DMS53 treated with DMSO at 0.1 percent for 48 hours (cell line): ENCODE results near the gene CA10.

Experiments
- DNase-seq: peaks from one replicate; lab custom pipeline; 2025; ENCODE audit not compliant: unreplicated experiment; lab: John Stamatoyannopoulos, UW

The CA10 gene

DNA sequence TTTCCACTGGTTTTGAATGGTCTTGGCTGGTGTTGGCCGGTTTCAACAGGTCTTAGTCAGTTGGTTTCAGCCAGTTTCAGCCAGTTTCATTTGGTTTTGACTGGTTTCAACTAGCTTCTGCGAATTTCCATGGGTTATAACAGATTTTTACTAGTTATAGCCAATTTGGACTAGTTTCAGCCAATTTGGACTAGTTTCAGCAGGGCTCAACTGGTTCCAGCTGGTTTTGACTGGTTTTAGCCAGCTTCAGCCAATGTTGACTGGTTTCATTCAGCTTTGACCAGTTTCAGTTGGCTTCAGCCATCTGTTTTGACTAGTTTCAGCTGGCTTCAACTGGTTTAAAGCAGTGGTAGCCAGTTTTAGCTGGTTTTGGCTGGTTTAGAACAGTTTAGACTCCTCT lies 465.6 kb downstream of the CA10 start:
- DNase-seq: no peak

DNA sequence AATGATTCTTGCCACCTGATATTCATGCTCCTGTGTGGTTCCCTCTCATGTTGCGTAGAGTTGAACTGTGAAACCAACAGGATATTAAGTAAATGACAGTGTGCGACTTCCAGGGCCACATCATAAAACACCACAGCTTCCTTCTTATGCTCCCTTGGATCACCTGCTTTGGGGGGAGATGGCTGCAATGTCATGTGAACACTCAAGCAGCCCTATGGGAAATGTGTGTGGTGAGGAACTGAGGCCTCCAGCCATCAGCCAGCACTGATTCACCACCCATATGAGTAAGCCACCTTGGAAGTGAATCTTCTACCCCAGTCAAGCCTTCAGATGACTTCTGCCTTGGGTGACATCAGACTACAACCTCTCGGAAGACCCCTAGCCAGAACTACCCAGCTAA lies 470.6 kb downstream of the CA10 start:
- no peak for DNase-seq

DNA sequence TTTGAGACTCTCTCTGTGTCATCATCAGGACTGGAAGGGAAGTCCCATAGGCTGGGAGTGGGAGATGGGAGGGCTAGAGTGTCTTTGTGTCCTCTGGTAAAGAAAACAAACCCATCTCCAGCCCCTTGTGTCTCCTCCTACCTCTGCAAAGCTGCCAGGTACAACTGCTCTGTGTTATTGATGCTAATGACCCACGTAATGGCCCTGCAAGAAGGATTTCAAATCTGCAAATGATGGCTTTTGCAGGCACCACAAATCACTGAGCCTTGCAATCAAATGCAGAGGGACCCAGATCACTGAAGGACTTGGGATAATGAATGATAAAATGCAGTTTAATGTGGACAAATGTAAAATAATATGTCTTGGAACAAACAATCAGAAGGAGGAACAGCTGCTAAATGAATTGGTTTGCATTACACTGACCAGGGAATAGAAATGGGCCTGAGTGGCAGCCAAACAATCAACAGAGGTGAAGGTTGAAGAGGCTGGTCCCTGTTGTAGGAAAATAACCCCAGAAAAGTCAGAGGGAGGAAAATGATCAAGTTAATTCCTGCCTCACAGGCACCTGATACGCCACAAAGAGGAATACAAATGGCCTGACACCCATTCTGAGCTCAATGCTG lies 473.1 kb downstream of the CA10 start:
- no peak for DNase-seq

DNA sequence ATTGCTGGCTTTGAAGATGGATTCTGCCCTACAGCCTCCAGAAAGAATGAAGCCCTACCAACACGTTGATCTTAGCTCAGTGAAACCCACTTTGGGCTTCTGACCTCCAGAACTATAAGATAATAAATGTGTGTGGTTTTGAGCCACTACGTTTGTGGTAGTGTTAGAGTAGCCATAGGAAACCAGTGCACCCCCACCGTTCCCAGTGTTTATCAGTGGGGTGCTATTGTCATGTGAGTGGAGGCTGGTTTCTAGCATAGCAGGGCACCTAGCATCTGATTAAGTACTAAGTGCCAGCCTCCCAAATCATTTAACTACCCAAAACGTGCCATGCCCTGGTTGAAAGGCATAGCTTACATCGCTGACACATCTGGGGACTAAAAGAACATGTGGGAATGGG lies 474.3 kb downstream of the CA10 start:
- no peak for DNase-seq

DNA sequence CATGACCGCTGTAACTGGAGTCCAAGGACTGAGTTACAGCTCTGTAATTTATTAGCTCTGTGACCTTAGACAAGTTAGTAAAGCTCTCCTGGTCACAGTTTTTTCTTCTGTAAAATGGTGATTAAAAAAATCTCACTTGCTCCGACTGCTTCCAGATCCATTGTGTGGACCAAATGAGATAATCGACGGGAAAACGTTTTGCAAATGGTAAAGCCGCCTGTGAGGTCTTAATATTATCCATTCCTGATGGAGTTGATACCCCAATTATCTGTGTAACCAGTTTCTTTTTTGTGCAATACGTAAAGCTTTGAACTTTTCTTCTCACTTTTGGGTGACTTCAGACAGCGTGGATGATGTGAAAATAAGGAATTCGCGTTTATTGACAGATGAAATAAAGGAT lies 475.2 kb downstream of the CA10 start:
- no peak for DNase-seq

DNA sequence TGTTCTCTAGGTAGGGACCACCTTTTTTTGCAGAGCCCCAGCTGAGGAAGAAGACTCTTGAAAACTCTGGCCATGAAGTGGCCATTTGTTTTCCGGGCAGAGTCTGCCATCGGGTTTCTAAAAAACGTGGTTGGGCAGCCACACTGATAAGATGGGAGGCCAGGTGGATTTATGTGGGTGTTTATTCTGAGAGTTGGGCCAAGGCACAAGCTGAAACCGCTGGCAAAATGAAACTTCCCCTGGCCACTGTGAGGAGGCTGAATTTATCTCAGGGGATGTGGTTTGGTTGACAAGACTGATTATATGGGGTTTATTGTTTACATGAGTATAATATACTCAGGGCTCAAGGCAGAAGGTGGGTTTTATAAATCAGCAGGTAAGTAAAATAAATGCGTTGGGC lies 476.4 kb downstream of the CA10 start:
- DNase-seq: no peak

DNA sequence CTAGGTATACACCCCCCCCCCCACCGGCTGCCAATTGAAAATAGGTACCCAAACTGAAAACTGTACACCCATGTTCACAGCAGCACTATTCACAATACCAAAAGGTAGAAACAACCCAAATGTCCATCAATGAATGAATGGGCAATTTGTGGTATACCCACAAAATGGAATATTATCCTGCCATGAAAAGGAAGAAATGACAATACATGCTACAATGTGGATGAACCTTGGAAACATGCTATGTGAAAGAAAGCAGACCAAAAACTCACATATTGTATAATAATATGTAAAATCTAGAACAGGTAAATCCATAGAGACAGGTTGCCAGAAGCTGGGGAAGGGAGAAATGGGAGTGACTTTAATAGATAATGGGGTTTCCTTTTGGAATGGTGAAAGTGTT lies 480.6 kb downstream of the CA10 start:
- DNase-seq: no peak

DNA sequence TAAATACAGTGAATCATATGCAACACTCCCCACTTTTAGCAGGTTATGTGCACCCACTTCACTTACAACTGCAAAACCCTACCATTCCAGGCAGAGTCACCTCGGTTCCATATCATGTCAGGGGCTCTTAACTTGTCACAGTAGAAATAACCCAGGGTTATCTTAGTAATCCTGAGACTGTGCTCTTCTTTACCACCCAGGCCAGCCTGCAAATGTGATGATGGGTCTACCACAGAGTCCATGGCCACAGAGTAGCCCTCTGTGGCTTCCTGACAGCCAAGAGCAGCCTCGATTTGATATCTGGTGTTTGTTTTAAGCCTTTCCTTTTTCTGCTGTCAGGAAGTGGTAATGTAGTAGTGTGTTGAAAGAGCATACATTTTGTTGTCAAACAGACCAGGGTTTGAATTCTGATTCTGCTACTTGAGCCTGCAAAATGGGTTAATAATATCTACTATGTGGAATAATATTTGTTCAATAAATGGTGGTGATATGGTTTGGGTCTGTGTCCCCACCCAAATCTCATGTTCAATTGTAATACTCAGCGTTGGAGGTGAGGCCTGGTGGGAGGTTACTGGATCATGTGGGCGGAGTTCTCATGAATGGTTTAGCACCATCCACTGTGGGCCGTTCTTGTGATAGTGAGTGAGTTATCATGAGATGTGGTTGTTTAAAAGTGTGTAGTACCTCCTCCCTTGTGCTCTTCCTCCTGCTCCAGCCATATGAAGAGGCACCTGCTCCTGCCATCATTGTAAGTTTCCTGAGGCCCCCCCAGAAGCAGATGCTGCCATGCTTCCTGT lies 481.6 kb downstream of the CA10 start:
- no peak for DNase-seq

DNA sequence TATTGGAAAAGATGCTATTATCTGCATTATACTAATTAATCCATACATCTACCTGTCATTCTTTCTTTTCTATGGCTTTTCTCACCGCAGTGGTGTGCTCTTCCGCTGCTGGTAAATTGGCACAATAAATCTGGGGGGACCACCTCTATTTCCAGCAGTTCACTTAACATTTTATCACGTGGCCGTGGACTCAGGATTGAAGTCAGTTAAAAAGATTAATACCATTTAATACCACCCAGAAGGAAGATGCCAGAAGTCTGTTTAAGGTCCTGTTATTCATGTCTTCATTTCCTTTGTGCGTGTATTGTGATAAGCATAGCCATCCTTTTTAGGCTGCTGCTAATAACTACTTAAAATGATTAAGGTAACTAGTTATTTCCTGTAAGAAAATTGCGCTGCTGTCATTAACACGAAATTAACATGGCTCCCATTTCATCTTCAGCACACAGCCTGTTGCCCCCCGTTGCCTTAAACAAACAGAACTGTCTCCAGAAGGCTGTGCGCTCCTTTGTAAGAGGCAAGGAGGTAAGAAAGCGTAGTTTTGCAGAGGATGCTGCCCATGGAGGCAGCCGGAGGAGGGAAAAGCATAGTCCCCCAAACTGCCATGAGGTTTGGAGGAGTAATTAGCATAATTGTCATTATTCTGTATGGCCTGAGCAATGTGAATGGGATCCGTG lies 483.8 kb downstream of the CA10 start:
- no peak for DNase-seq

DNA sequence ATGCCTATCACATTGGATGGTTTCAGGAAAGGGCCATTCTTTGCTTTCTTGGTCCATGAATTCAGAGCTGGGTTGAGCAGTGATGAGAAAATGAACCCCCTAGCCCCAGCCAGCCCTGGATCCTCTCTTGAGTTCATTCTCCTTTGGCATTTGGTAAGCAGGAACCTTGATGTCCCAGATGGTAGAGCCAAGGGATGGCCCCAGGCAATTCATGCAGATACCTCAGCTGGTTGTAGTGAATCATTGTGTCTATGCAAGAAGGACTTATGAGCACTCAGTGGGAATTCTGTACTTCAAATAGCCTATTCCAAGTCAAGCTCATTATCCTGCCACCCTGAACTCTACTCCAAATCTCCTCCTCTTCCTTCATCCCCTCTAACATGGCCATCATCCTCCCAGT lies 485.4 kb downstream of the CA10 start:
- no peak for DNase-seq

DNA sequence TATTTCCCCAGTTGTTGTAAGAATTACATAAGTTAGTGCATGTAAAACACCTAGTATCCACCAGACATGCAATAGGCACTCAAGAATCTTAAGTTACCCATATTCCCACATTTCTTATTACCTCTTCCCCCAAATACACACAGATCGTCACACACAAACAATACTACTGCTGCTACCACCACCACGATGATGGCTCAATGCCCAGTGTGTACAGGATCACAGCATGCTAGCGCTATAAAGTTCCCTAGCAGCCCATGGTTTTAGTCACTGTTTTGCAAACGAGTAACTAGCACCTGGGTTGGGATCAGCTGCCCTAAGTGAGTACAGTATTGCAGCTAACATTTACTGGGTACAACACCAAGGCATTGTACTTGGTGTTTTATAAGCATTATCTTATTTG lies 486.4 kb downstream of the CA10 start:
- no peak for DNase-seq

DNA sequence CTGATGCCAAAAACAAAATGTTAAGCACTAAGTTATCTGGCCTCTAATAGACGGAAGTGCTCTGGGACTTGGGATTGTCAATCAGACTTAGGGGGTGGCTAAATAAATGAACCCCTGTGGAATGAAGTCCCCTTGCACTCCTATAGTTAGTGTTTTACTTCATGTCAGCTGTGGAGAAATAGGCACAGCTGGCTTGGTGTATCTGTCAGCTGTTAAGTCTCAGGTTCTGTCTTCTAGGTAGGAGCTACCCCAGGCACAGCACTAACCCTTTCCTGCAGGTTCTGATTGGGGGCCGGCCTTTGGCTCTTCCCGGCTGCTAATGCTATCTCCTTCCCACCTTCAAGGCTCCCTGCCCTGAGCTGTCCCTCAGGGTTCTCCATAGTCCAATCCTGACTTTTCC lies 487.6 kb downstream of the CA10 start:
- no peak for DNase-seq

DNA sequence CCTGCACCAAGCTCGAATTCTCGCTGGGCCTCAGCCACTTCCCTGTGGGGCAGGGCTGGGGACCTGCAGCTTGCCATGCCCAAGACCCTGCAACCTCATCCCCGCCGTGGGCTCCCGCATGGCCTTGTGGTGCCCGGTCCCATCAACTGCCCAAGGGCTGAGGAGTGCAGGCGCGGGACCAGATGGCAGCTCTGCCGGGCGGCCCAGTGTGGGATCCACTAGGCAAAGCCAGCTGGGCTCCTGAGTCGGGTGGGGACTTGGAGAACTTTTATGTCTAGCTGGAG lies 489.6 kb downstream of the CA10 start:
- no peak for DNase-seq

DNA sequence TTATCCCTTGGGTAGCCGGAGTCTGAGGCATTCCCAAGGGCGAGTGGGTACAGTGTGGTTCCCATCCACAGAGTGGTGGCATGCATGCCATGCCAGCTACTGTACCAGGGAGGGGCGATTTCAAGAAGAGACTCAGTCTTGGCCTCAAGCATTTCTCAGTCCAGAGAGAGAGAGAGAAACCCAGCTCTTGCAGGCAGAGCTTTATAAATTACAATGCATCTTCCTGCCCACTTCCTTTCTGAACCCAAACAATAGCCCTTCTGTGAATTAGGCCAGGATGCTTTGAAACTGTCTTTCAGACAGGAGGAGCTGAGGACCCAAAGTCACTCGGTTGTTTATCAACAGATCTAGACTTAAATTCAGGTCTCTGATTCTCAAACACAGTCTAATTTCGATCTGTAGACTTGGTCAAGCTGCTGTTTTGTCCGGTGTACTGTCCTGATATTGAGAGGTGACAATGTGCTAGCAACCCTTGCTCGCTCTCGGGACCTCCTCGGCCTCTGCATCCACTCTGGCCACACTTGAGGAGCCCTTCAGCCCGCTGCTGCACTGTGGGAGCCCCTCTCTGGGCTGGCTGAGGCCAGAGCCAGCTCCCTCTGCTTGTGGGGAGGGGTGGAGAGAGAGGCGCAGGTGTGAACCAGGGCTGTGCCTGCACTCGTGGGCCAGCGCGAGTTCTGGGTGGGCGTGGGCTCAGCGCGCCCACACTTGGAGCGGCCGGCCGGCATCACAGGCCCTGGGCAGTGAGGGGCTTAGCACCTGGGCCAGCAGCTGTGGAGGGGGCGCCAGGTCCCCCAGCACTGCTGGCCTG lies 490.2 kb downstream of the CA10 start:
- no peak for DNase-seq

DNA sequence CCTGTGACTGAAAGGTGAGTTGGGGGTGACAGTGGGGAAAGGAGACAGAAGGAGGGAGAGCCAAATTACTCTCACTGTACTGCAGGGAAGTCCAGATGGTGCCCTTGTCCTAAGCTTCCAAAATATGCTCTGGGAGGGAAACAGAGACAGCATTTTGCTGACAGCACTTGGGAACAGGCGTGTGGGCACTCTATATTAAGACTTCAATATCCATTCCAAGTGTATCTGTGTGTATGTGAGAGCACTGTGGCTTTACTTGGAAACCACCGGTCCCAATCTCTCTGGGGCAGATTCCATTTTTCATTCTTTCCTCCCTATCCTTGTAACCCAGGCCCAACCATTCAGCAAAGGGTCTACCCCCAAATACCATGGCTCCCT lies 490.8 kb downstream of the CA10 start:
- no peak for DNase-seq

DNA sequence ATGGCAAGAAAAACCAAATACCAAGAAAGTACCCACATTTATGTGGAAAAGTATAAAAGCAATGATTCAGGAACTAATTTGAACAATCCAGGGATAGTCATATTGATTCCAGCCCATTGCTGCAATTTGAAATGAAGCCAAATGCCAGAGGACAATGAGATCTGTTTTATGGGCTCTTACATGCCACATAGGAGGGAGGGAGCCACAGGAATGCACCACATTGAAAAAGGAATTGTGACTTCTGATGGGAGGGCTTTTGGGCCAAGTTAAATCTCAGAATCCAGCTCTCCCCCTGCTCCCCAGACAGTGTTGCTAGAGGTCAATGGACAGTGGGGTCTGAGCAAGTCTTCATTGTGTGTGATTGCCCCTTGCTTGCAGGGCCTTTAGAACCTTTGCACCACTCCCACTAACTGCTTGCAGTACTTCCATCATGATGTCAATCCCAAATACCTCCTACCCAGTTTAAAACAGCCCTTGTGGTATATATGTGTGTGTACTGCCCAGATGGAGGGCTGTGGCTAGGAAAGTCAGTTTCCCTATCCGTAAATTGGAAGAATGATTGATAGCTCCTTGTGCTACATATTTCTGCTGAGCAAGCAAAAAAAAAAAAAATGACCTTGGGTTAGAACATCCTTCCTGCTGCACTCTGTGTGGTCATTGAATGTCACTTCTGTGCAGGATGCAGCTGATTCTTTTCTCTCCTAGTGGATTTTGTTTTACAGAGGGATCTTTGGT lies 491.4 kb downstream of the CA10 start:
- no peak for DNase-seq

DNA sequence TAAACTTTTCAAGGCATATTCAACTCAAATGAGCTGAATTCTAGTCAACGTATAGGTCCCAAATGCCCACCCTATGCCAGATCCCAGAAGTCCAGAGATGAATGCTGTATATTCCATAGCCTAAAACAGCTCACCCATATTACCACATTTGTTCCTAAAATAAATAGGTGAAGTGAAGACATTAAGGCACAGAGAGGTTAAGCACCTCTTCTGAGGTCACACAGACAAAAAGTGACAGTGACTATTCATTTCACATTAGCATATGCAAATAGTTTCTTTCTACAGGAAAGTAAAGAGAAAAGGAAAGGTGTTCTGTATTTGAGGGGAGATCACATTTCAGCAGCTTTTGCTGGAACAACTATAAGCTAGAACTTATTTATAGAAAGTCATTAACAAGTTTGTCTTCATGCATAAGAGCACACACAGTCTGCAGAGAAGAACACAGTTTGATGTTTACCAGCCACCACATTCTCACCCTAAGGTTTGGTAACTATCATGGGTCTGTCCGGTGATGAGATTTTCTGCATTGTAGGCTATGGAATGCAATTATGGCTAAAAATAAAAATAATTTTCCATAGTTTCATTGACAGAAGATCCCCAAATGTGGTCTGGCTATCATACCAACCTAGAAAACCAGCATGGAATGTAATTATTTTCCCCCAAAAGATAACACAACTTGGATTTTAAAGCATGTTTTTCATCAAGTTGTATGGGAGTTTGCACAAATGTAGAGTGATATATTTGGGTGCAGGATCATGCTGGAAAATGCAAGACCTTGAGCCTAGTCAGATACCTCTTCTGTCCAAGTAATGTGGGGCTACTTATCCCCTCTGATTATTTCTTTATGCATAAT lies 496.1 kb downstream of the CA10 start:
- peak; percentile 25 for DNase-seq

DNA sequence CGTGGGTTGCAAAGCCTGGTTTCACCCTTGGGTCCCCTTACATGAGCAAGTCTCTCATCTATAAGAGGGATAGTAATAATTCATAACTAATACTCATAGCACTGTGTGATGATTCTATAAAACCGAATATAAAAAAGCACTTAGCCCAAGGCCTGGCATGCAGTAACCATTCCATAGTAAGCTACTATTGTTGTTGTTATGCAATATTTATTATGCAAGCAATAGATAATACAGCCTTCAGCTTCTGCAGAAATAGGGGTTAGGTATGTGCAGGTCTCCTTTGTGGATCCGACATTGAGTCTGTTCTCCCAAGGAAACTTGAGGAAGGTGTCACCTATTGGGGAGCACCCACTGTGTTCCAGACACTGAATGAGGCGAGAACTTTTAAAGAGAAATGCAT lies 497.1 kb downstream of the CA10 start:
- no peak for DNase-seq

DNA sequence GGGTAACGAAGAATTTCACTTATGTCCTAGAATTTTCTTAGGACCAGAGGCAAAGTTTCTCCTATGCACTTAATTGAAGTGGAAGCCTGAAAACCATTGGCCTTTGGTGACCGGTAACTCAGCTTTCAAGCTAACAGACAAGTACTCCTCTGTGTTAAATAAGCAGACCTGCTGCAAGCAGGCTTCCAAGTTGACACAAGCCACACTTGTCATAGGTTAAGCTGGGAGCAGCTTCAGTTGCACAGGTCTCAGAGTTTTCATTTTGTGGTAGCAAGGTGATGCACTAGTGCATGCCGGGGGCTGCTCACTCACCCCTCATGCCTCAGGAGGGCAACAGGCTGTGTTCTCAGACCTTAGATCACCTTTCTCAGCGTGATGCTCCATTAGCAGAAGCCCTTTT lies 498.2 kb downstream of the CA10 start:
- DNase-seq: no peak

DNA sequence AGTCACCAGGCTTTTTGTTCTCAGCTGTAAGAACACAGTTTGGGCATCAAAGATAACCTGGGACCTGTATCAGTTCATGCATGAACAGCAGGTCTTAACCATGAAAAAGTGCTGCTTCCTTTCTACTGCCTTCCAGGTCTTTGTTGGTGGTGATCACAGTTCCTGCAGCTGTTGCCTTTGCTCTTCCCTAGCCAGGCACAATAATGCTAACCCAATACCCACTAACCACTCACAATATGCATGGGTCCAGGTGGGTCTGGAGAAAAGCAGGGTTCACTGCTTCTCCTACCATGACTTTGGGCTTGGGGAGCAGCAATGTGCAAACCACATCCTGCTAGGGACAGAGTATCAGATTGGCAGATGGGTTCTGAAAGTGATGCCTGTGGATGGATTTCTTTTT lies 501.3 kb downstream of the CA10 start:
- DNase-seq: no peak
